ENCODE measurements around the gene TENM3. TPM values are rescaled to one million over a fixed set of nuclear protein-coding genes. Genes with fewer than 3 reads are reported as not detected.

Gene TENM3
- total and polyA plus RNA-seq, 2 of the 8 experiments (the other 6 are each of a cell fraction or from before 2014, with no cell fraction given) = 36.9 to 69.3 TPM

GRCh38 chr4:182496408-182496807 lies 253.2 kb downstream of the TENM3 start (continued):
- no peak for TF ChIP-seq CTBP2 (IDR thresholded peaks at IDR 0.05; ENCODE audit: borderline replicate concordance, insufficient read depth, insufficient read length, low read length)
- TF ChIP-seq FOSL1 (IDR thresholded peaks at IDR 0.05; ENCODE audit: insufficient read depth, low read depth, low read length) = no peak
